ENCODE measurements around the gene RNF187. TPM values are rescaled to one million over a fixed set of nuclear protein-coding genes. Genes with fewer than 3 reads are reported as not detected.
"Not testable (repeated sequence)": the region's sequence is repeated elsewhere in the genome, so short reads cannot be mapped to it uniquely, and the experiment has no call there.

The RNF187 gene
- total RNA-seq, 1 donor from 2014 or later: 153 TPM

DNA sequence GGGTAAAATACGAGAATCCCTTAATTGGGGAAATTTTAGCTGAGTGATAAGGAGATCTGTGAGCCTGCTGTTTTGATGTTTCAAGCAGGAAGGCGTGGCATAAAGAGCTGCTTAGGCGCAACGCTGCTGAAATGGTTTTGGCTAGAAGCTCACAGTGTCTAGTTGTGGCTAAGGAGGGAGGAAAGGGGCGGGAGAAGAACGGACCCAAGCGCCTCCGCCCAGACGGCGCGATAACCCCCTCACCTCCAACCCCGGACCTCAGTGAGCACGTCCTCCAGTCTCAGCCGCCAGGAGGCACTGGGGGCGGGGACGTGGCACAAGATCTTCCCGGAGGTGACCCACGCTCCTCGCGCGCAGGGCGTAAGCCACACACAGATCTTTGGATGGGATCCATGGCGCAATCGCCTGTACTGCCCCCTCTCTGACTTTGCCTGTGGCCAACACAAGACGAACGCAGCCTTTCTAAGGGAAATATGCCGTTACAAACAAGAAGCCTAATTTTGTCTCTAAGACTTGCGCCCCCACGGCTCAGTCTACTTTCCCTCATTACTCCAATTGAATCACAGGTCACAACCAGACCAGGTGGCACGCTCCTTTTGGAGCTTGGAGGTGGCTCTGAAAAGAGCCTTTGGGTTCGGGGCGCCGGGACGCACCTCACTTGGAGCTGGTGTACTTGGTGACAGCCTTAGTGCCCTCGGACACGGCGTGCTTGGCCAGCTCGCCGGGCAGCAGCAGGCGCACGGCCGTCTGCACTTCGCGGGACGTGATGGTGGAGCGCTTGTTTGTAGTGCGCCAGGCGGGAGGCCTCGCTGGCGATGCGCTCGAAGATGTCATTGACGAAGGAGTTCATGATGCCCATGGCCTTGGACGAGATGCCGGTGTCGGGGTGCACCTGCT, 23.4 kb upstream of the RNF187 start:
- Mint-ChIP-seq H3K4me3 (ENCODE audit: unreplicated experiment) (peak overlapping the region; percentile 76), H3K9me3 (ENCODE audit: unreplicated experiment) (no peaks in the 10 kb centered on the region), H3K36me3 (ENCODE audit: low read depth, unreplicated experiment) (peaks cover 6% of the 10 kb centered on the region), H3K27me3 (ENCODE audit: unreplicated experiment) (peaks cover 20% of the 10 kb centered on the region), H3K4me1 (ENCODE audit: unreplicated experiment) (peaks cover 13% of the 10 kb centered on the region), H3K27ac (ENCODE audit: unreplicated experiment) (no peak overlapping the region)
- TF ChIP-seq, protein P1, sequence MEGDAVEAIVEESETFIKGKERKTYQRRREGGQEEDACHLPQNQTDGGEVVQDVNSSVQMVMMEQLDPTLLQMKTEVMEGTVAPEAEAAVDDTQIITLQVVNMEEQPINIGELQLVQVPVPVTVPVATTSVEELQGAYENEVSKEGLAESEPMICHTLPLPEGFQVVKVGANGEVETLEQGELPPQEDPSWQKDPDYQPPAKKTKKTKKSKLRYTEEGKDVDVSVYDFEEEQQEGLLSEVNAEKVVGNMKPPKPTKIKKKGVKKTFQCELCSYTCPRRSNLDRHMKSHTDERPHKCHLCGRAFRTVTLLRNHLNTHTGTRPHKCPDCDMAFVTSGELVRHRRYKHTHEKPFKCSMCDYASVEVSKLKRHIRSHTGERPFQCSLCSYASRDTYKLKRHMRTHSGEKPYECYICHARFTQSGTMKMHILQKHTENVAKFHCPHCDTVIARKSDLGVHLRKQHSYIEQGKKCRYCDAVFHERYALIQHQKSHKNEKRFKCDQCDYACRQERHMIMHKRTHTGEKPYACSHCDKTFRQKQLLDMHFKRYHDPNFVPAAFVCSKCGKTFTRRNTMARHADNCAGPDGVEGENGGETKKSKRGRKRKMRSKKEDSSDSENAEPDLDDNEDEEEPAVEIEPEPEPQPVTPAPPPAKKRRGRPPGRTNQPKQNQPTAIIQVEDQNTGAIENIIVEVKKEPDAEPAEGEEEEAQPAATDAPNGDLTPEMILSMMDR (IDR thresholded peaks at IDR 0.05; ENCODE audit: unreplicated experiment): peak; percentile 27
- DNase-seq (ENCODE audit: low spot score): peak; percentile 31

DNA sequence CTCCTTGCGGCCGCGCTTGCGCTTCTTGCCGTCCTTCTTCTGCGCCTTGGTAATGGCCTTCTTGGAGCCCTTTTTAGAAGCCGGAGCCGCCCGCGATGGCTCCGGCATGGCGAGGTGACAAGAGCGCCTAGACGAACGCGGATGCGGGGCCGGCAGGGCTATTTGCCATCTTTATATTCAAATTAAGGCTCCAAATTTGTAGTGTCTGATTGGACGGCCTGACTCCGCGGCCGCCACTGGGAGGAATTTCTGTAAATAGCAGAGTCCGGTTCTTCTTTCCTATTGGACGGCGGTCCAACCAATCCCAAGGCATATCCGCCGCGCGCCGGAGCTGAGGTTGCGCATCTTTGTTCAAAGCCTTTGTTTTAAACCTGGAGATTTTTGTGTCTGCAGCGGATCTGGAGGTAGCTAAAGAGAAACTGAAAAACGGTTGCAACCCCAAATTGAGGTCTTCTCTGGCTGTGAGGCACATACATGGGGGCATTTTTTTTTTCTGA, 22.6 kb upstream of the RNF187 start:
- Mint-ChIP-seq H3K9me3 (ENCODE audit: unreplicated experiment) (no peaks in the 10 kb centered on the region), H3K36me3 (ENCODE audit: low read depth, unreplicated experiment) (peaks cover 6% of the 10 kb centered on the region), H3K4me1 (ENCODE audit: unreplicated experiment) (peaks cover 13% of the 10 kb centered on the region), H3K27ac (ENCODE audit: unreplicated experiment) (no peak overlapping the region), H3K4me3 (ENCODE audit: unreplicated experiment) (peak overlapping the region; percentile 91), H3K27me3 (ENCODE audit: unreplicated experiment) (peaks cover 20% of the 10 kb centered on the region)
- TF ChIP-seq, protein P1 (IDR thresholded peaks at IDR 0.05; ENCODE audit: unreplicated experiment): no peak
- peak; percentile 72 for DNase-seq (ENCODE audit: low spot score)

DNA sequence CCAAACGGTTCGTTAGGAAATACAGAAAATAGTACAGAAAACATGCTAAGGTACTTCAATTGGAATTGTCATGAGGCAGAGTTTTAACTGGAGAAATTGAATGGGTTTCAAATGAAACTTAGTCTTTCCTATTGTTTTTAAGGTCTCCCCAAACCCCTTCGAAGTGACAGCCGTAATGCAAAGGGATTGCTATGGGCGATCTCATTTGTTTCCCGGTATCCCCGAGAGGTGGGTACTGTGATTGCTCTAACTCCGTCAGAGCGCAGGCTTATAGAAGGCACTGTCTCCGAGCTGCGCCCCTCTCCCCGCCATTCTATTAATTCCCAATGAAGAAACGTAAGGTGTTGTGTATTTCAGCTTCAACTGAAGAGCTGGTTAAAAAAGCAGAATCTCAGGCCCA, 22.0 kb upstream of the RNF187 start:
- peaks cover 6% of the 10 kb centered on the region for H3K36me3 Mint-ChIP-seq (ENCODE audit: low read depth, unreplicated experiment)
- DNase-seq (ENCODE audit: low spot score): no peak
- peaks cover 13% of the 10 kb centered on the region for H3K4me1 Mint-ChIP-seq (ENCODE audit: unreplicated experiment)
- no peaks in the 10 kb centered on the region for H3K9me3 Mint-ChIP-seq (ENCODE audit: unreplicated experiment)
- TF ChIP-seq, protein P1 (IDR thresholded peaks at IDR 0.05; ENCODE audit: unreplicated experiment): no peak
- H3K4me3 Mint-ChIP-seq (ENCODE audit: unreplicated experiment): peak overlapping the region; percentile 91
- peaks cover 20% of the 10 kb centered on the region for H3K27me3 Mint-ChIP-seq (ENCODE audit: unreplicated experiment)
- no peak overlapping the region for H3K27ac Mint-ChIP-seq (ENCODE audit: unreplicated experiment)

DNA sequence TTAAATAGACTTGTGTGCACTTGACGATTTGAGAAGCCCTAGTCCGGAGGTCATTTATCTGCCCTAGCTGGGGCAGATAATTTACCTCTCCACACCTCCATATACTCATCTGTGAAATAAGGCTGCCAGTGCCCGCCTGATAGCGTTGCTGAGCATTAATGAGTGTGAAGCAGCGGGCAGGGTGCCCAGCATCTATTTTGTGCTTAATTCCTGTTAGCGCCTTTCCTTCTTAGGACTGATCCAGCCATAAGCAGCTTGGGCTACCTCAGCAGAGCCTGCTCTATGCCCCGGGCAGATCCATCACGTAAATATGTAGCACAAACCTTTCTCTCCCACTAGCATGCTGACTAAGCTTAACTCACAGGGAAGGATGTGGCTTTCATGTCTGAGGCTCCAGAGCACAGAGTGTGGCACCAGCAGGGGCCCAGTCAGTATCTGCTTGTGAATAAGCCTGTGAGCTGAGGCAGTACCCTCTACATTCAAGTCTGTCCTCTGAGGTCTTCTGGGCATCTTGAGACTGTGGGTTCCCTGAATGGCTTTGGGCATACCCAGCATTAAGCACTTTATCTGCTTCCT, 21.5 kb upstream of the RNF187 start:
- peaks cover 13% of the 10 kb centered on the region for H3K4me1 Mint-ChIP-seq (ENCODE audit: unreplicated experiment)
- H3K4me3 Mint-ChIP-seq (ENCODE audit: unreplicated experiment): peak overlapping the region; percentile 91
- H3K27ac Mint-ChIP-seq (ENCODE audit: unreplicated experiment): no peak overlapping the region
- H3K27me3 Mint-ChIP-seq (ENCODE audit: unreplicated experiment): peaks cover 20% of the 10 kb centered on the region
- H3K36me3 Mint-ChIP-seq (ENCODE audit: low read depth, unreplicated experiment): peaks cover 6% of the 10 kb centered on the region
- no peak for DNase-seq (ENCODE audit: low spot score)
- TF ChIP-seq, protein P1 (IDR thresholded peaks at IDR 0.05; ENCODE audit: unreplicated experiment): no peak
- H3K9me3 Mint-ChIP-seq (ENCODE audit: unreplicated experiment): no peaks in the 10 kb centered on the region

DNA sequence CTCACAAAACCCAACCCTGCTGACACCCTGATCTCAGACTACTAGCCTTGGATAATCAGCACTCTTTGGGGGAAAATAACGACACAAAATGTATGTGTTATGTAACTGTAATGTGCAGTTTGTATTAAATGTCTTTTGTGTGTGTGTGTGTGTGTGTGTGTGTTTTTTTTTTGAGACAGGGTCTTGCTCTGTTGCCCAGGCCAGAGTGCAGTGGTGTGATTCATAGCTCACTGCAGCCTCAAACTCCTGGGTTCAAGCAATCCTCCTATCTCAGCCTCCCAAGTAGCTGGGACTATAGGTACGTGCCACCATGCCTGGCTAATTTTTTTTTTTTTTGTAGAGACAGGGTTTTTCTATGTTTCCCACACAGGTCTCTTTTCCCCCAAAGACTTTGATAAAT, 19.0 kb upstream of the RNF187 start:
- peaks cover 13% of the 10 kb centered on the region for H3K4me1 Mint-ChIP-seq (ENCODE audit: unreplicated experiment)
- H3K27me3 Mint-ChIP-seq (ENCODE audit: unreplicated experiment): peaks cover 19% of the 10 kb centered on the region
- H3K27ac Mint-ChIP-seq (ENCODE audit: unreplicated experiment); DNase-seq (ENCODE audit: low spot score); H3K4me3 Mint-ChIP-seq (ENCODE audit: unreplicated experiment); H3K9me3 Mint-ChIP-seq (ENCODE audit: unreplicated experiment); H3K36me3 Mint-ChIP-seq (ENCODE audit: low read depth, unreplicated experiment): not testable (repeated sequence)
